GM12878 (cell line): Measurements from ENCODE around the gene PRDM2. TPM values are rescaled to one million over a fixed set of nuclear protein-coding genes. Genes with fewer than 3 reads are reported as not detected.

Experiments used
- ATAC-seq: fragments of 200-7000 bp; cut with Tn5 transposase; 3 replicates; pipeline ENCODE4 v1.9.1; 2020; ENCODE audit warnings: mild to moderate bottlenecking, moderate library complexity
- BruUV-seq: library from RNA; stranded (reverse); fragments of 400-500 nt; replicated peaks from 2 replicates; lab custom pipeline; 2021; lab: Mats Ljungman, UMichigan
- CTCF ChIA-PET: fragments of 300-600 bp; sonication (Branson Sonifier 250); formaldehyde crosslinking; extraction: SDS; loops from one replicate; lab custom pipeline; 2021; ENCODE audit warnings: inconsistent platforms; lab: Yijun Ruan, JAX
- POLR2A ChIA-PET: fragments of 350-600 bp; formaldehyde crosslinking; extraction: SDS; loops from one replicate; lab custom pipeline; 2021; ENCODE audit warnings: inconsistent platforms; lab: Charles Lee
- RAD21 ChIA-PET: fragments of 300-600 bp; sonication (Branson Sonifier 250); formaldehyde crosslinking; loops from one replicate; lab custom pipeline; 2023; ENCODE audit warnings: antibody characterized with exemption; ENCODE audit not compliant: unreplicated experiment; lab: Charles Lee
- SMC1A ChIA-PET: fragments of 300-600 bp; sonication (Branson Sonifier 250); formaldehyde crosslinking; loops from one replicate; lab custom pipeline; 2023; ENCODE audit not compliant: unreplicated experiment, uncharacterized antibody; lab: Charles Lee
- DNase-seq: peaks from one replicate; pipeline ENCODE4 v3.0.0-alpha.2; 2011; ENCODE audit warnings: low read depth, low spot score
- FAIRE-seq: peaks from 3 replicates; lab custom pipeline; 2011; peaks lifted over from hg19 to GRCh38; lab: Jason Lieb, UNC
- H2AFZ ChIP-seq: 2 replicates; pipeline ENCODE4 v1.6.0; 2011; ENCODE audit warnings: low read depth, low read length, control low read depth; ENCODE audit not compliant: control insufficient read depth
- H3K27ac ChIP-seq: 2 replicates; pipeline ENCODE4 v1.5.1; 2011; ENCODE audit warnings: control low read depth; ENCODE audit not compliant: control insufficient read depth, insufficient read depth
- H3K27me3 ChIP-seq, 2 experiments: replicated peaks in 1 of 2; 2 replicates each; pipeline versions ENCODE4 v1.6.0 to v1.6.1; 2011; ENCODE audit warnings: low read length in 1 of 2; ENCODE audit not compliant: control insufficient read depth in 2 of 2, insufficient read depth in 2 of 2
- H3K36me3 ChIP-seq, 2 experiments: 2 replicates each; pipeline ENCODE4 v1.5.1; 2011; ENCODE audit warnings: low read length in 1 of 2; ENCODE audit not compliant: control insufficient read depth in 2 of 2, insufficient read depth in 2 of 2
- H3K4me1 ChIP-seq: 2 replicates; pipeline ENCODE4 v1.6.1; 2011; ENCODE audit warnings: mild to moderate bottlenecking, low read length, moderate library complexity, mixed read lengths; ENCODE audit not compliant: control insufficient read depth, insufficient read depth
- H3K4me2 ChIP-seq: 2 replicates; pipeline ENCODE4 v1.6.0; 2011; ENCODE audit warnings: control low read depth; ENCODE audit not compliant: control insufficient read depth, insufficient read depth
- H3K4me3 ChIP-seq: fragments of 200-600 bp; sonication (generic); 2 replicates; pipeline ENCODE4 v1.5.1; 2016
- H3K79me2 ChIP-seq: 2 replicates; pipeline ENCODE4 v1.6.0; 2011; ENCODE audit warnings: low read length; ENCODE audit not compliant: control insufficient read depth, insufficient read depth
- H3K9ac ChIP-seq: 2 replicates; pipeline ENCODE4 v1.8.0; 2011; ENCODE audit warnings: low read length, control low read depth, mixed read lengths; ENCODE audit not compliant: control insufficient read depth, insufficient read depth
- H3K9me3 ChIP-seq: replicated peaks from 3 replicates; pipeline ENCODE4 v1.5.1; 2011; ENCODE audit warnings: mild to moderate bottlenecking, low read length; ENCODE audit not compliant: control insufficient read depth, insufficient read depth
- H4K20me1 ChIP-seq: 2 replicates; pipeline ENCODE4 v1.6.0; 2011; ENCODE audit not compliant: control insufficient read depth, insufficient read depth
- CBX3 ChIP-seq: fragments of 200-600 bp; sonication (generic); IDR thresholded peaks from 2 replicates; pipeline ENCODE4 v1.6.1; 2016; ENCODE audit warnings: low read depth, borderline replicate concordance
- CHD2 ChIP-seq: IDR thresholded peaks from 2 replicates; pipeline ENCODE4 v1.6.1; 2011; ENCODE audit warnings: low read depth, low read length, improper control_type of control experiment, borderline replicate concordance
- E4F1 ChIP-seq: fragments of 450-650 bp; IDR thresholded peaks from 2 replicates; pipeline ENCODE4 v1.6.1; 2018; ENCODE audit warnings: borderline replicate concordance, mild to moderate bottlenecking; ENCODE audit not compliant: partially characterized antibody
- FOXK2 ChIP-seq: fragments of 450-650 bp; IDR thresholded peaks from 2 replicates; pipeline ENCODE4 v1.6.1; 2017; ENCODE audit warnings: mild to moderate bottlenecking, moderate library complexity
- HDGF ChIP-seq: fragments of 450-650 bp; IDR thresholded peaks from 2 replicates; pipeline ENCODE4 v1.6.1; 2016; ENCODE audit warnings: antibody characterized with exemption
- IKZF2 ChIP-seq, 2 experiments: fragments of 450-650 bp; IDR thresholded peaks; 2 replicates each; pipeline ENCODE4 v1.6.1; 2017; ENCODE audit warnings: mild to moderate bottlenecking in 2 of 2, moderate library complexity in 2 of 2
- MTA2 ChIP-seq: fragments of 450-650 bp; IDR thresholded peaks from 2 replicates; pipeline ENCODE4 v1.6.1; 2016; ENCODE audit warnings: low read depth, mild to moderate bottlenecking, moderate library complexity
- NFIC ChIP-seq: IDR thresholded peaks from 2 replicates; pipeline ENCODE4 v1.6.1; 2012; ENCODE audit warnings: low read depth, mild to moderate bottlenecking, inconsistent platforms, low read length, moderate library complexity
- NFYB ChIP-seq: IDR thresholded peaks from 2 replicates; pipeline ENCODE4 v1.6.1; 2011; ENCODE audit warnings: low read depth, mild to moderate bottlenecking, low read length, improper control_type of control experiment, moderate library complexity; ENCODE audit not compliant: insufficient read depth
- NR2F1 ChIP-seq: fragments of 450-650 bp; conservative IDR thresholded peaks from 2 replicates; pipeline ENCODE4 v1.6.1; 2017; ENCODE audit warnings: mild to moderate bottlenecking
- PKNOX1 ChIP-seq: fragments of 450-650 bp; IDR thresholded peaks from 2 replicates; pipeline ENCODE4 v1.6.1; 2016; ENCODE audit warnings: mild to moderate bottlenecking
- POLR2A ChIP-seq: IDR thresholded peaks from 2 replicates; pipeline ENCODE4 v1.6.1; 2011; ENCODE audit warnings: low read depth, mild to moderate bottlenecking, low read length
- SMARCA5 ChIP-seq: fragments of 450-650 bp; IDR thresholded peaks from 2 replicates; pipeline ENCODE4 v1.6.1; 2017; ENCODE audit warnings: mild to moderate bottlenecking
- SRF ChIP-seq, 2 experiments: IDR thresholded peaks; 2 replicates each; pipeline ENCODE4 v1.6.1; 2011; ENCODE audit warnings: low read depth in 2 of 2, low read length in 2 of 2, mild to moderate bottlenecking in 1 of 2, moderate library complexity in 1 of 2
- TAF1 ChIP-seq: IDR thresholded peaks from 2 replicates; pipeline ENCODE4 v1.6.1; 2011; ENCODE audit warnings: mild to moderate bottlenecking, low read depth, low read length, borderline replicate concordance
- TBL1XR1 ChIP-seq: IDR thresholded peaks from 2 replicates; pipeline ENCODE4 v1.6.1; 2012; ENCODE audit warnings: low read depth, low read length, improper control_type of control experiment
- TCF12 ChIP-seq: IDR thresholded peaks from 2 replicates; pipeline ENCODE4 v1.6.1; 2011; ENCODE audit warnings: low read depth, mild to moderate bottlenecking, low read length
- ZNF24 ChIP-seq: fragments of 450-650 bp; IDR thresholded peaks from 2 replicates; pipeline ENCODE4 v1.6.1; 2017; ENCODE audit warnings: antibody characterized with exemption, mild to moderate bottlenecking
- WGBS: methylation state at CpG from one replicate; pipeline ENCODE4 v1.1.6; 2016; ENCODE audit warnings: low lambda C conversion rate; ENCODE audit not compliant: insufficient replicate concordance, insufficient coverage; ENCODE audit errors: missing lambda C conversion rate; 5-methylcytosine and 5-hydroxymethylcytosine counted together
- in situ Hi-C: fragments of 300-500 bp; cut with MboI; formaldehyde crosslinking; loops from 9 replicates; pipeline ENCODE4 v1.14.3; 2018; ENCODE audit warnings: mixed read lengths
- intact Hi-C: fragments of 100-400 bp; cut with micrococcal nuclease; formaldehyde crosslinking; loops from one replicate; pipeline ENCODE4 v1.14.2; 2022; ENCODE audit not compliant: unreplicated experiment
- polyA plus RNA-seq, 11 experiments: library from polyadenylated mRNA; depleted of rRNA in 4 of 11; unstranded in 6 of 11; stranded (reverse) in 5 of 11; fragments of >200 nt; fragmentation: Nextera tagmentation in 4 of 11; fragmentation: Illumina TruSeq in 1 of 11; extraction: Ambion mirVana in 4 of 11; extraction: Trizol in 1 of 11; gene quantifications; 1 replicate in 1 of 11; 2 replicates in 10 of 11; pipeline versions ENCODE4 v1.2.1 to v1.2.3, GENCODE V29; 2011 to 2016; ENCODE audit warnings: inconsistent platforms in 2 of 11, missing spikeins in 2 of 11, low read depth in 1 of 11
- total RNA-seq, 4 experiments: library from RNA; depleted of rRNA in 3 of 4; stranded (reverse); fragments of >200 nt in 3 of 4; fragmentation: Illumina TruSeq in 1 of 4; extraction: Trizol in 1 of 4; gene quantifications; 2 replicates each; pipeline versions ENCODE4 v1.2.1 to v1.2.3, GENCODE V29; 2013 to 2021
- TF ChIP-seq, protein P1 (sequence below): IDR thresholded peaks from 2 replicates; pipeline ENCODE4 v1.6.1; 2012; ENCODE audit warnings: mild to moderate bottlenecking, low read depth, low read length

The PRDM2 gene
- total and polyA plus RNA-seq, 10 of the 15 experiments (the other 5 are each of a cell fraction or from before 2014, with no cell fraction given), result 8.4 to 45.1 (median 23.5) TPM

DNA sequence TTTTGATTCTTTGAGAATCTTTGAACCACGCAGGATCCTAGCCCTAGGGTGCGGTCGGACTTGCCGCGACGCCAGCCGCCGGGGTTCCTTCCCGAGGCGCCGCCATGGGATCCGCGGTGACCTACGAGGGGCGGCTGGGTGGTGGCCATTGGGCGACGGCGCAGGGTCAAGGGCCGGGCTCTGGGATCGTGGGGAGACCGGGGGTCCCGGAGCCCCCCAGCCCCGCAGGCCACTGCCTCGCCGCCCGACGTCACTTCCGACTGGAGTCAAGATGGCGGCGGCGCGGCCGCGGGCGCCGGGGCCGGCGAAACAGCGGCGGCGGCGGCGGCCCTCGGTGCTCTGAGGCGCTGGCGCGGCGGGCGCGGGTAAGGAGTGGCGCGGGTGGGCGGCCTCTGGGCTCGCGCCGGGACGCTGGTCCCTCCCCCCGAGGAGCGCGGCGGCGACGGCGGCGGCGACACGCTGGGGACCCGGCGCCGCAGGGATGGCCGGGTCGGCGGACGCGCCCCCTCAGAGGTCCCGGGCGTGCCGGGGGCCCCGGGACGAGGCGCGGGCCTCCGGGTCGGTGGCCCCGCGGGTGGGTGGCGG lies at the start of gene PRDM2 (continued):
- TF ChIP-seq NFYB (no peak), SMARCA5 (0 out of 2 replicates have a peak, but pooled peaks have one; percentile 63), TAF1 (peak; percentile 88; the same call in 1 of the 2 replicates), IKZF2 (IDR thresholded peaks at IDR 0.05) (0 out of 4 replicates have a peak, but pooled peaks of 1 of the 2 experiments have one; percentile 25), POLR2A (peak; percentile 58), PKNOX1 (no peak)
- TF ChIP-seq, all 136 proteins: peak for 21

DNA sequence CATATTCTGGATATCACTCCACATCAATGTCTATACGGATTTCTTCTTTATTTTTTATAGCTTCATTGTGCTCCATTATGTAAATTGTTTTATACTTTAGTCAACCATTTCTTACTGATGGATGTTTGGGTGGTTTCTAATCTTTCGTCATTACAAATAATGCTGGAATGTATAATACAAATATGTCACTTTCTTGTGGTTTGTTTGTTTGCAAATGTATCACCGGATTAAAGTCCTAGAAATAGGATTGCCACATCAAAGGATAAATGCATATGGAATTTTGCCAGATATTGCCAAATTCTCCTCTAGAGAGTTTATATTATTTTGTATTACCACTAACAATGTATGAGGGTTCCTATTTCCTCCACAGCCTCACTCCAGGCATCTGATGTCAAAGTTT lies 48.7 kb upstream of the PRDM2 start:
- no peak overlapping the region for H2AFZ ChIP-seq
- H4K20me1 ChIP-seq, result no peaks in the 10 kb centered on the region
- ChIA-PET RAD21 (no interaction called here), CTCF (no interaction called here), SMC1A (no interaction called here), POLR2A (no interaction called here)
- intact Hi-C loops, result no loop called here
- H3K4me3 ChIP-seq, result no peak overlapping the region
- ATAC-seq (no peak), FAIRE-seq (no peak), DNase-seq (no peak)
- in situ Hi-C loops, result no loop called here
- H3K9ac ChIP-seq, result no peak overlapping the region
- BruUV-seq, result no TSS peak
- no peaks in the 10 kb centered on the region for H3K9me3 ChIP-seq
- 33% methylated on average over 3 of the region's 3 CpGs for WGBS
- no peak overlapping the region for H3K27ac ChIP-seq
- H3K4me1 ChIP-seq, result no peaks in the 10 kb centered on the region
- H3K36me3 ChIP-seq, result no peaks in the 10 kb centered on the region
- no peaks in the 10 kb centered on the region for H3K79me2 ChIP-seq
- H3K4me2 ChIP-seq, result no peak overlapping the region
- no peaks in the 10 kb centered on the region for H3K27me3 ChIP-seq
- TF ChIP-seq MTA2 (no peak), TBL1XR1 (no peak), E4F1 (no peak), SRF (IDR thresholded peaks at IDR 0.05; ENCODE audit: low read depth in 2 of 2, low read length in 2 of 2) (no peak), HDGF (no peak), CHD2 (no peak), ZNF24 (no peak), TCF12 (no peak), NR2F1 (no peak), CBX3 (no peak), FOXK2 (no peak), NFIC (no peak)
- TF ChIP-seq, protein P1, sequence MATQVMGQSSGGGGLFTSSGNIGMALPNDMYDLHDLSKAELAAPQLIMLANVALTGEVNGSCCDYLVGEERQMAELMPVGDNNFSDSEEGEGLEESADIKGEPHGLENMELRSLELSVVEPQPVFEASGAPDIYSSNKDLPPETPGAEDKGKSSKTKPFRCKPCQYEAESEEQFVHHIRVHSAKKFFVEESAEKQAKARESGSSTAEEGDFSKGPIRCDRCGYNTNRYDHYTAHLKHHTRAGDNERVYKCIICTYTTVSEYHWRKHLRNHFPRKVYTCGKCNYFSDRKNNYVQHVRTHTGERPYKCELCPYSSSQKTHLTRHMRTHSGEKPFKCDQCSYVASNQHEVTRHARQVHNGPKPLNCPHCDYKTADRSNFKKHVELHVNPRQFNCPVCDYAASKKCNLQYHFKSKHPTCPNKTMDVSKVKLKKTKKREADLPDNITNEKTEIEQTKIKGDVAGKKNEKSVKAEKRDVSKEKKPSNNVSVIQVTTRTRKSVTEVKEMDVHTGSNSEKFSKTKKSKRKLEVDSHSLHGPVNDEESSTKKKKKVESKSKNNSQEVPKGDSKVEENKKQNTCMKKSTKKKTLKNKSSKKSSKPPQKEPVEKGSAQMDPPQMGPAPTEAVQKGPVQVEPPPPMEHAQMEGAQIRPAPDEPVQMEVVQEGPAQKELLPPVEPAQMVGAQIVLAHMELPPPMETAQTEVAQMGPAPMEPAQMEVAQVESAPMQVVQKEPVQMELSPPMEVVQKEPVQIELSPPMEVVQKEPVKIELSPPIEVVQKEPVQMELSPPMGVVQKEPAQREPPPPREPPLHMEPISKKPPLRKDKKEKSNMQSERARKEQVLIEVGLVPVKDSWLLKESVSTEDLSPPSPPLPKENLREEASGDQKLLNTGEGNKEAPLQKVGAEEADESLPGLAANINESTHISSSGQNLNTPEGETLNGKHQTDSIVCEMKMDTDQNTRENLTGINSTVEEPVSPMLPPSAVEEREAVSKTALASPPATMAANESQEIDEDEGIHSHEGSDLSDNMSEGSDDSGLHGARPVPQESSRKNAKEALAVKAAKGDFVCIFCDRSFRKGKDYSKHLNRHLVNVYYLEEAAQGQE, result no peak
